Neural progenitor cell (in vitro differentiated cells): ENCODE data around the gene CTNNA1.

ENCODE experiments used
- CTCF ChIP-seq: fragments of 200-600 bp; sonication (generic); IDR thresholded peaks from 2 replicates; pipeline ENCODE4 v1.5.1; 2017; ENCODE audit warnings: antibody characterized with exemption, mild to moderate bottlenecking
- EZH2 ChIP-seq: fragments of 200-600 bp; sonication (generic); IDR thresholded peaks from 2 replicates; pipeline ENCODE4 v1.6.1; 2017; ENCODE audit warnings: antibody characterized with exemption, mild to moderate bottlenecking, moderate library complexity
- EZH2phosphoT487 ChIP-seq: fragments of 200-600 bp; sonication (generic); IDR thresholded peaks from 2 replicates; pipeline ENCODE4 v1.6.1; 2017; ENCODE audit warnings: antibody characterized with exemption

- TF ChIP-seq CTCF, result no peak
- no peak for TF ChIP-seq EZH2
- TF ChIP-seq EZH2phosphoT487, result no peak
Measured at GRCh38 chr5:138875946-138876345, 122.7 kb downstream of the CTNNA1 start.
